DND-41 (cell line): ENCODE data around the gene ZNF888.

Experiments
- CTCF ChIP-seq: IDR thresholded peaks from 2 replicates; pipeline ENCODE4 v1.5.1; 2012; ENCODE audit warnings: borderline replicate concordance, low read length, moderate library complexity, mild to moderate bottlenecking; ENCODE audit not compliant: poor library complexity, severe bottlenecking; ENCODE audit errors: extremely low read depth
- EZH2 ChIP-seq: IDR thresholded peaks from 3 replicates; pipeline ENCODE4 v1.6.1; 2012; ENCODE audit warnings: borderline replicate concordance, low read depth, mild to moderate bottlenecking, moderate library complexity, low read length, inconsistent platforms; ENCODE audit not compliant: severe bottlenecking

DNA sequence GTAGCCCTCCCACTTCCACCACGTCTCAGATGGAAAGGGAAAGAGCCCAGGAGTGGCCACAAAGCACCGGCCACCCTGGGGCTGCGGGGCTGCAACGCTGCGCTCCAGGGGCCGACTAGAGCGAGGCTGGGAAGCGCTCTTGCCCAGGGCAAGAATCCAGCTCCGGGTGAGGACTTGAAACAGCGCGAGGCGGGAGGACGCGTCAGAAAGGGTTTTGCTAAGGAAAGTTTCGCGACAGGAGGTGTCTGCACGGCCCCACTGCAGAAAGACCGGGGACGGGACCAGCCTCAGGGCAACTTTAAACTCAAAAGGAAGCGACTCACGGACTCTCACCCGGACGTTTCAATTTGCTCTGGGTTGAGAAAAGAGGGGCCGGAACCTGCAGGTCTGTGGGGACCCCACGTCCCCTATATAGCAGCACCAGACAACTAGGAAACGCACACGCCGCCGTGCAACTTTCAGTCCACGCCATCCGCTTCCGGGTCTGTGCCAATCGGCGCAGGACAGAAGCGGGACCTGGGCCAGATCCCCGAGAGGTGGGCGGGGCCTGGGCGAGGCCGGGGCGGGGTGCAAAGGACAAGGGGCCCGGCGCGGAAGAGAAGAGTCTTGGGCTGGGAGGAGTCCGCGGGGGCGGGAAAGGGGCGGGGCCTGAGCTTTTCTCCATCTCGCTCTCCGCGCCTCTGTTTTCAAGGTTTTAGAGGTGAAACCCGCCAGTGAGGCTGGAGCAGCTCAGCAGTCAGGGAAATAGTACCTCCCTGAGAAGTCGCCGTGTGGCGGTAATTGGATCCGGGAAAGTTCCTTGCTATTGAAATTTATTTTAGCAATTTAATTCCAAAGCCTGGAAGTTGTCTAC, 39.4 kb upstream of the ZNF888 start, which contains the start of gene ZNF816:
- no peak for TF ChIP-seq CTCF
- no peak for TF ChIP-seq EZH2
